ENCODE results near the gene NSUN6. TPM values are rescaled to one million over a fixed set of nuclear protein-coding genes. Genes with fewer than 3 reads are reported as not detected.

The NSUN6 gene
- total RNA-seq, 2 experiments from 2014 or later, result 23.2 to 27.2 TPM

DNA sequence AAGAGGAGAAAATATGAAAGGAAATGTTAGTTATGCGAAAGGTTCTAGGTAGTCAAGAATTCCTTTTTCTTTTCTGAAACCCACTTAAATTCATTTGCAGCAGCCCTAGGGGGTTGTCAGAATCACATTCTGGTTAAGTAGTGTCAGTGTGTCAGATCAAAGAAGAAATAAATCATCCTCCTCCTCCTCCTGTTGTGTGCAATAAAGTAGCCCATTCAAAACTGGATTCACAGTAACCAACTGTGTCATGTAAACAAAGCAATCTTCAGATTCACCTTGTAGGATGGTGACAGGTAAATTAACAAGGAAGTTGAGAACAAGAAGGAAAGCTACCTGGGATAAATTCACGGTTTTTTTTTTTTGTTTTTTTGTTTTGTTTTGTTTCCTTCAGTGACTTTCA is 127.5 kb downstream of the NSUN6 start:
- H3K4me1 ChIP-seq (ENCODE audit: insufficient read depth, low read length, poor library complexity, severe bottlenecking), result no peaks in the 10 kb centered on the region
- TF ChIP-seq, protein P1, sequence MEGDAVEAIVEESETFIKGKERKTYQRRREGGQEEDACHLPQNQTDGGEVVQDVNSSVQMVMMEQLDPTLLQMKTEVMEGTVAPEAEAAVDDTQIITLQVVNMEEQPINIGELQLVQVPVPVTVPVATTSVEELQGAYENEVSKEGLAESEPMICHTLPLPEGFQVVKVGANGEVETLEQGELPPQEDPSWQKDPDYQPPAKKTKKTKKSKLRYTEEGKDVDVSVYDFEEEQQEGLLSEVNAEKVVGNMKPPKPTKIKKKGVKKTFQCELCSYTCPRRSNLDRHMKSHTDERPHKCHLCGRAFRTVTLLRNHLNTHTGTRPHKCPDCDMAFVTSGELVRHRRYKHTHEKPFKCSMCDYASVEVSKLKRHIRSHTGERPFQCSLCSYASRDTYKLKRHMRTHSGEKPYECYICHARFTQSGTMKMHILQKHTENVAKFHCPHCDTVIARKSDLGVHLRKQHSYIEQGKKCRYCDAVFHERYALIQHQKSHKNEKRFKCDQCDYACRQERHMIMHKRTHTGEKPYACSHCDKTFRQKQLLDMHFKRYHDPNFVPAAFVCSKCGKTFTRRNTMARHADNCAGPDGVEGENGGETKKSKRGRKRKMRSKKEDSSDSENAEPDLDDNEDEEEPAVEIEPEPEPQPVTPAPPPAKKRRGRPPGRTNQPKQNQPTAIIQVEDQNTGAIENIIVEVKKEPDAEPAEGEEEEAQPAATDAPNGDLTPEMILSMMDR (conservative IDR thresholded peaks at IDR 0.05; ENCODE audit: low read length), result no peak
- no peak for TF ChIP-seq EZH2phosphoT487 (IDR thresholded peaks at IDR 0.05; ENCODE audit: borderline replicate concordance, low read depth, low read length)
- no peak overlapping the region for H2AFZ ChIP-seq (ENCODE audit: low read length)
- CTCF ChIA-PET (ENCODE audit: unreplicated experiment), result no interaction called here
- H3K36me3 ChIP-seq (ENCODE audit: insufficient read depth, low read length), result no peaks in the 10 kb centered on the region; the same call in 1 of the 2 replicates
- H4K20me1 ChIP-seq (ENCODE audit: insufficient read depth, low read length), result no peaks in the 10 kb centered on the region
- H3K4me3 ChIP-seq (ENCODE audit: low read depth, low read length, poor library complexity, severe bottlenecking), result no peak overlapping the region
- H3K9me3 ChIP-seq (ENCODE audit: low read length), result no peaks in the 10 kb centered on the region
- H3K4me2 ChIP-seq (ENCODE audit: low read length), result no peak overlapping the region
- intact Hi-C loops (cut with micrococcal nuclease; ENCODE audit: unreplicated experiment), result no loop called here
- no TSS peak for BruUV-seq (replicated peaks)
- no peak for DNase-seq (ENCODE audit: low spot score)
- H3K27ac ChIP-seq (ENCODE audit: low read depth, low read length, poor library complexity, severe bottlenecking), result no peak overlapping the region
- POLR2A ChIA-PET, result interaction anchor here (0.7 kb wide), 1 partner anchor 812 kb away, joined by 9 read pairs; no protein-coding TSS in a partner anchor
- no peaks in the 10 kb centered on the region for H3K9me2 ChIP-seq (ENCODE audit: insufficient read depth, low read length)
- H3K79me2 ChIP-seq (ENCODE audit: insufficient read depth, low read depth, low read length), result no peaks in the 10 kb centered on the region

DNA sequence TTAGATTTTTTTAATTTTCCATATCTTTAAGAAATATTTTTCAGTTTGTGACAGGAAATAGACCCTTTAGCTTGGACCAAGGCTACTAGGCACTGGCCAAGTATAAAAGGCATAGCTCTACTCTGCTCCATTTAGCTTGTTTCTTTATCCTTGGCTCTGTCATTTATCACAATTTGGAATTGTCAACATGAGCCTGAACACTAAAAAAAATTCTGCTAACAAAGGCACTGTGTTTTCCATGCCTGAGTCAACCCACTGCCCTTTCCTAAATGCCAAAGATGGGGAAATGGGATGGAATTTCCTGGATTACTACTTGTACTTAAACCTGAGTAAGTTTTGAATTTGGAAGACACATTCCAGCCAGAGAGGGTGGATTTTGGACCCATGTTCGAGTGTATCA is 128.4 kb downstream of the NSUN6 start:
- no peaks in the 10 kb centered on the region for H3K4me1 ChIP-seq (ENCODE audit: insufficient read depth, low read length, poor library complexity, severe bottlenecking)
- no TSS peak for BruUV-seq (replicated peaks)
- no peaks in the 10 kb centered on the region; the same call in 1 of the 2 replicates for H3K36me3 ChIP-seq (ENCODE audit: insufficient read depth, low read length)
- H4K20me1 ChIP-seq (ENCODE audit: insufficient read depth, low read length), result no peaks in the 10 kb centered on the region
- H3K9me2 ChIP-seq (ENCODE audit: insufficient read depth, low read length), result no peaks in the 10 kb centered on the region
- no peaks in the 10 kb centered on the region for H3K79me2 ChIP-seq (ENCODE audit: insufficient read depth, low read depth, low read length)
- ChIA-PET CTCF (ENCODE audit: unreplicated experiment) (no interaction called here), POLR2A (no interaction called here)
- H3K4me2 ChIP-seq (ENCODE audit: low read length), result no peak overlapping the region
- H3K4me3 ChIP-seq (ENCODE audit: low read depth, low read length, poor library complexity, severe bottlenecking), result no peak overlapping the region
- no peaks in the 10 kb centered on the region for H3K9me3 ChIP-seq (ENCODE audit: low read length)
- TF ChIP-seq, protein P1 (conservative IDR thresholded peaks at IDR 0.05; ENCODE audit: low read length), result no peak
- no peak for TF ChIP-seq EZH2phosphoT487 (IDR thresholded peaks at IDR 0.05; ENCODE audit: borderline replicate concordance, low read depth, low read length)
- H3K27ac ChIP-seq (ENCODE audit: low read depth, low read length, poor library complexity, severe bottlenecking), result no peak overlapping the region
- no peak overlapping the region for H2AFZ ChIP-seq (ENCODE audit: low read length)
- no peak for DNase-seq (ENCODE audit: low spot score)
- intact Hi-C loops (cut with micrococcal nuclease; ENCODE audit: unreplicated experiment), result no loop called here

DNA sequence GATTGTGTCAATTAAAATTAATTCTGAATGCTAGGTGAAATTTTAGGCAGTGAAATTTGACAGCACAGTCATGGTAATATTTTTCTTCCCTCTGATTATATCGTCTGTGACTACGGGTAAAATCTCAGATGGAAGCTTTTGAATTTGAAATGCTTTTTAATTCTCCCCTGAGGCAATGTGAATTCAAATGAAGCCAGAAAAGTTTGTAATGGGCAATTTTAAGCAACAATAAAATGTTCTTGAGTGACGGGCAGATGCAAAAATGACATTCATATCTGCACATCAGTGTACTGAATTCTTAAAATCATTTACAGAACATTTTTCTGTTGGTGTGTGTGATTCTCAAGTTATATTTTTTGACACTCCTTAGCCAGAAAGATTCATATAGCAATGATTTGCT is 134.5 kb downstream of the NSUN6 start:
- Histone ChIP-seq H3K4me3 (ENCODE audit: low read depth, low read length, poor library complexity, severe bottlenecking) (no peak overlapping the region), H3K4me2 (ENCODE audit: low read length) (no peak overlapping the region), H2AFZ (ENCODE audit: low read length) (no peak overlapping the region), H3K9me2 (ENCODE audit: insufficient read depth, low read length) (no peaks in the 10 kb centered on the region), H3K9me3 (ENCODE audit: low read length) (no peaks in the 10 kb centered on the region), H3K36me3 (ENCODE audit: insufficient read depth, low read length) (no peaks in the 10 kb centered on the region), H3K4me1 (ENCODE audit: insufficient read depth, low read length, poor library complexity, severe bottlenecking) (no peaks in the 10 kb centered on the region), H3K79me2 (ENCODE audit: insufficient read depth, low read depth, low read length) (no peaks in the 10 kb centered on the region), H3K27ac (ENCODE audit: low read depth, low read length, poor library complexity, severe bottlenecking) (no peak overlapping the region), H4K20me1 (ENCODE audit: insufficient read depth, low read length) (no peaks in the 10 kb centered on the region)
- intact Hi-C loops (cut with micrococcal nuclease; ENCODE audit: unreplicated experiment), result no loop called here
- CTCF ChIA-PET (ENCODE audit: unreplicated experiment), result no interaction called here
- TF ChIP-seq, protein P1 (conservative IDR thresholded peaks at IDR 0.05; ENCODE audit: low read length), result no peak
- TF ChIP-seq EZH2phosphoT487 (IDR thresholded peaks at IDR 0.05; ENCODE audit: borderline replicate concordance, low read depth, low read length), result no peak
- no peak for DNase-seq (ENCODE audit: low spot score)
- POLR2A ChIA-PET, result no interaction called here
- BruUV-seq (replicated peaks), result no TSS peak

All from OCI-LY7 (cell line).